IPS-18c (cell line): ENCODE data around the gene UBE2U.

ENCODE experiments used
- H3K4me3 ChIP-seq: 2 replicates; pipeline ENCODE4 v1.7.0; 2013; ENCODE audit warnings: low read depth, mild to moderate bottlenecking, low read length, moderate library complexity; ENCODE audit not compliant: insufficient read depth
- H3K9me3 ChIP-seq: one replicate; pipeline ENCODE4 v1.6.1; 2013; ENCODE audit warnings: mild to moderate bottlenecking, low read length, moderate library complexity; ENCODE audit not compliant: control insufficient read depth, insufficient read depth

UBE2U gene

GRCh38 chr1:64302971-64303370 lies 99.5 kb downstream of the UBE2U start:
- Histone ChIP-seq H3K9me3 (no peaks in the 10 kb centered on the region), H3K4me3 (no peak overlapping the region)

GRCh38 chr1:64304823-64305222 lies 101.4 kb downstream of the UBE2U start:
- H3K9me3 ChIP-seq, result no peaks in the 10 kb centered on the region

GRCh38 chr1:64308866-64309265 lies 105.4 kb downstream of the UBE2U start:
- Histone ChIP-seq H3K9me3 (no peaks in the 10 kb centered on the region), H3K4me3 (no peak overlapping the region)

More at GRCh38 chr1:64304823-64305222, 101.4 kb downstream of the UBE2U start:
- no peak overlapping the region for H3K4me3 ChIP-seq

- no peak overlapping the region for H3K4me3 ChIP-seq
- H3K9me3 ChIP-seq, result no peaks in the 10 kb centered on the region
These were observed 106.0 kb downstream of the UBE2U start for GRCh38 chr1:64309431-64309831.

DNA sequence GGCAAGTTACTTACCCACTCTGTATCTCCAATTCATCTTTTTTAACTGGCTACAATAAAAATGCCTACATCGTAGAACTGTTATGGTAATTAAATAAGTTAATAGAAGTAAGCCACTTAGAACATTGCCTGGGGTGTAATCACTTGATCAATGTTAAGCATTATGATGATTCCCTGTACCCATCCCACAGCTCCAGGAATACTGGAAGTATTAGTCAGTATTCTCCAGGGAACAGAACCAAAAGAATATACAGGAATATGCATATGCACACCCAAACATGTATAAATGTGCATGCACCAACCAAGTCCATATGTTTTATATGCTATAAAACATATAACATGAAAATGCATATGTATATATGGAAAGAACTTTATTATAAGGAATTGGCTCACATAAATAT lies 107.3 kb downstream of the UBE2U start:
- H3K4me3 ChIP-seq, result no peak overlapping the region

DNA sequence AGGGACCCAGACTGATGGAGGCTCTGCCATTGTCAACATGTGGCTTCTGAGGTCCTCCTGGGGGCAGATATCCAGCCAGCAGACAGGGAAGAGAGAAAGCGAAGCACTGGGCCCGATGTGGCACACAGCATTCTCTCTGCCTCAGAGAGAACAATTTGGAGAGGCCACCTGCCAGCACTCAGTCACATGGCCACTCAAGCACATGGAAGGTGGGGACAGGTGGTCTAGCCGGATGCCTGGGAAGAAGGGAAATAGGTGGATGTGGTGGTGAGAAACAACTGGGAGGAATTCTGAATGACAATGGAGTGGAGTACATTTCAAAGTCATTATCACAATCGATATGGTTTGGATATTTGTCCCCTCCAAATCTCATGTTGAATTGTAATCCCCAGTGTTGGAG lies 109.0 kb downstream of the UBE2U start:
- H3K4me3 ChIP-seq, result no peak overlapping the region
- H3K9me3 ChIP-seq, result no peaks in the 10 kb centered on the region

More for the DNA sequence above, 107.3 kb downstream of the UBE2U start:
- H3K9me3 ChIP-seq, result no peaks in the 10 kb centered on the region

DNA sequence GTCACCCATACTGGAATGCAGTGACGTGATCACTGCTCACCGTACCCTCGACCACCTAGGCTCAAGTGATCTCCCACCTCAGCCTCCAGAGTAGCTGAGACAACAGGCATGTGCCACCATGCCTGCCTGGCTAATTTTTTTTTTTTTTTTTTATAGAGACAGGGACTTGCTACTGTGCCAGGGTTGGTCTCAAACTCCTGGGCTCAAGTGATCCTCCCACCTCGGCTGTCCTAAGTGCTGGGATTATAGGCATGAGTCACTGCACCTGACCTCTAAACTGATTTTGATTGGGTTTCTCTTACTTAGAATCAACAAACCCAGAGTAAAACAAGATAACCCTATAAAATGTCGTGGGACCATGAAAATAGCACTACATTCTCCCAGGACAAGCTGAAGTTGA lies 112.0 kb downstream of the UBE2U start:
- H3K4me3 ChIP-seq, result no peak overlapping the region
- H3K9me3 ChIP-seq, result no peaks in the 10 kb centered on the region
